GM12878 (cell line): Measurements from ENCODE around the gene ZWILCH.
"Not testable (repeated sequence)": the region's sequence is repeated elsewhere in the genome, so short reads cannot be mapped to it uniquely, and the experiment has no call there.

ENCODE experiments used
- CTCF ChIP-seq, 3 experiments: IDR thresholded peaks in 2 of 3; conservative IDR thresholded peaks in 1 of 3; 2 replicates each; pipeline ENCODE4 v1.5.1; 2011; ENCODE audit warnings: low read depth in 3 of 3, low read length in 3 of 3, mild to moderate bottlenecking in 3 of 3, control low read depth in 2 of 3, moderate library complexity in 2 of 3, inconsistent platforms in 1 of 3, mixed read lengths in 1 of 3; ENCODE audit not compliant: control insufficient read depth in 2 of 3, insufficient read depth in 1 of 3; ENCODE audit errors: extremely low read depth in 1 of 3
- IRF3 ChIP-seq: fragments of 450-650 bp; IDR thresholded peaks from 2 replicates; pipeline ENCODE4 v1.6.1; 2014; ENCODE audit warnings: mild to moderate bottlenecking
- JUNB ChIP-seq: IDR thresholded peaks from 2 replicates; pipeline ENCODE4 v1.6.1; 2016; ENCODE audit warnings: antibody characterized with exemption, mild to moderate bottlenecking
- MAX ChIP-seq: IDR thresholded peaks from 2 replicates; pipeline ENCODE4 v1.6.1; 2012; ENCODE audit warnings: low read depth, low read length, improper control_type of control experiment
- MXI1 ChIP-seq: fragments of 150-350 bp; IDR thresholded peaks from 2 replicates; pipeline ENCODE4 v1.6.1; 2011; ENCODE audit warnings: low read depth, mild to moderate bottlenecking, inconsistent platforms, low read length, improper control_type of control experiment
- SMC3 ChIP-seq: IDR thresholded peaks from 2 replicates; pipeline ENCODE4 v1.6.1; 2011; ENCODE audit warnings: low read length, improper control_type of control experiment, borderline replicate concordance
- USF2 ChIP-seq: IDR thresholded peaks from 2 replicates; pipeline ENCODE4 v1.6.1; 2011; ENCODE audit warnings: low read depth, low read length, improper control_type of control experiment, borderline replicate concordance
- ZBTB33 ChIP-seq: fragments of 450-650 bp; IDR thresholded peaks from 2 replicates; pipeline ENCODE4 v1.6.1; 2017; ENCODE audit warnings: mild to moderate bottlenecking
- ZNF384 ChIP-seq: IDR thresholded peaks from 2 replicates; pipeline ENCODE4 v1.6.1; 2012; ENCODE audit warnings: low read depth, mild to moderate bottlenecking, low read length, improper control_type of control experiment, borderline replicate concordance

- TF ChIP-seq JUNB; MAX; CTCF (IDR thresholded peaks at IDR 0.05 in 2 of 3, conservative IDR thresholded peaks at IDR 0.05 in 1 of 3; ENCODE audit: control insufficient read depth in 2 of 3, extremely low read depth in 1 of 3, insufficient read depth in 1 of 3, low read depth in 3 of 3, low read length in 3 of 3); ZNF384; MXI1; SMC3; ZBTB33; USF2; IRF3: not testable (repeated sequence)
Measured at GRCh38 chr15:66500346-66500745, 4.8 kb upstream of the ZWILCH start.
